Fibroblast of the aortic adventitia (primary cell): Measurements from ENCODE around the gene NAV1. TPM values are rescaled to one million over a fixed set of nuclear protein-coding genes. Genes with fewer than 3 reads are reported as not detected.

Experiments used
- DNase-seq: peaks from one replicate; pipeline ENCODE4 v3.0.0-alpha.2; 2010; ENCODE audit warnings: low read depth
- H3K4me3 ChIP-seq: 2 replicates; pipeline ENCODE4 v1.5.1; 2011; ENCODE audit warnings: low read depth, mild to moderate bottlenecking, control low read depth, low read length, moderate library complexity
- total RNA-seq: library from RNA; depleted of rRNA; stranded (reverse); fragments of >200 nt; gene quantifications from 2 replicates; pipeline ENCODE4 v1.2.3, GENCODE V29; 2012; ENCODE audit warnings: low replicate concordance
- TF ChIP-seq, protein P1 (sequence below): IDR thresholded peaks from 2 replicates; pipeline ENCODE4 v1.5.1; 2011; ENCODE audit warnings: mild to moderate bottlenecking, low read length, control low read depth, inconsistent platforms; ENCODE audit not compliant: insufficient read depth

Gene NAV1
- total RNA-seq, 1 donor, result 136 TPM

DNA sequence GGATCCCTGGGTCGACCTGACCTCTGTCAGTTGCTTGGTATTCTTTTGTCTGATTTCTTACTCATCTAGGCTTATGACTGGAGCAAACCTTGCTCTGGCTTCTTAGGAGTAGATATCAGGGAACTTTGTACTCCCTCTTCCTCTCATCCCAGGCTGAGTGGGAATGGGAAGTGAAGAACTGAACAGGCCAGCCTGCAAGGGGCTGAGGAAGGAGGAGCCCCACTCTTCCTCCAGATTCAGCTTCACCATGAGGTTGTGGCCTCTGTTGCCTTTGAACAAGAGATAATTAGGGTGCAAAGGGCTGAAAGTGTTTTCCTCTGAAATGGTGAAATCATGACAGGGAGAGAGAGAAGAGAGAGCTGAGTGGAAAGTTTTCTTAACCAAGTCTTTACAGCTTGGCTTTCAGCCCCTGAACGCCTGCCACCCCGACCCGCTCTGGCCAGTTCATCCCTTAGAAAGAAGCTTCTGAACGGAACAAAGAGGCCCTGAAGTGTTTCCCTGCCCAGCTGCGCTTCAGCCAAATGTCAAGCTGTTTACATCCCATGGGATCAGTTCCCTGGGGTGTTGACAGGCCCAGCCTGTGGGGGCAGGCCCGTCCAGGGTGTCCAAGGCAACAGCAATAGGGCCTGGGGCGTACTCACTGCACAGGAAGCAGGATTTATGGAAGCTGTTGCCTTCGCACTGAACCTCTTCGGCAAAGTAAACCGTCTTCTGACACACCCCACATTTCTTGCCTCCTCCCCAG, 43.2 kb upstream of the NAV1 start:
- DNase-seq, result peak; percentile 79
- no peak overlapping the region for H3K4me3 ChIP-seq

DNA sequence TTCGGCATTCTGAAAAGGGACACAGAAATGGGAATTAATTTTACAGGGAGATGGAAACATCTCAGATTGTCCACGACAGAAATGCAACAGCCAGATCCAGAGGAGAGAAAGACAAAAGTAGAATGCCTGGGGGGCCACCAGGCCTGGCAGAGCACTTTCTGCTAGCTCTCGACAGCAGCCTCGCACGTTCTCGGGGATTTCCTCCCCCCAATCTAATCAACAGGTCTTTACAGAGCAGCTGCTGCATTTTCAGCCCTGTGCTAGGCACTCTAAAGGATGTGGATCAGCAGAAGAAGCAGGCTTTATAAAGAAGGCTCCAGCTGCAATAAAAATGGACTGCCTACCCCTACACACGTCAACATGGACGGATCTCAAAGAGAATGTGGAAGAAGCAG, 42.6 kb upstream of the NAV1 start:
- TF ChIP-seq, protein P1, sequence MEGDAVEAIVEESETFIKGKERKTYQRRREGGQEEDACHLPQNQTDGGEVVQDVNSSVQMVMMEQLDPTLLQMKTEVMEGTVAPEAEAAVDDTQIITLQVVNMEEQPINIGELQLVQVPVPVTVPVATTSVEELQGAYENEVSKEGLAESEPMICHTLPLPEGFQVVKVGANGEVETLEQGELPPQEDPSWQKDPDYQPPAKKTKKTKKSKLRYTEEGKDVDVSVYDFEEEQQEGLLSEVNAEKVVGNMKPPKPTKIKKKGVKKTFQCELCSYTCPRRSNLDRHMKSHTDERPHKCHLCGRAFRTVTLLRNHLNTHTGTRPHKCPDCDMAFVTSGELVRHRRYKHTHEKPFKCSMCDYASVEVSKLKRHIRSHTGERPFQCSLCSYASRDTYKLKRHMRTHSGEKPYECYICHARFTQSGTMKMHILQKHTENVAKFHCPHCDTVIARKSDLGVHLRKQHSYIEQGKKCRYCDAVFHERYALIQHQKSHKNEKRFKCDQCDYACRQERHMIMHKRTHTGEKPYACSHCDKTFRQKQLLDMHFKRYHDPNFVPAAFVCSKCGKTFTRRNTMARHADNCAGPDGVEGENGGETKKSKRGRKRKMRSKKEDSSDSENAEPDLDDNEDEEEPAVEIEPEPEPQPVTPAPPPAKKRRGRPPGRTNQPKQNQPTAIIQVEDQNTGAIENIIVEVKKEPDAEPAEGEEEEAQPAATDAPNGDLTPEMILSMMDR, result no peak
- no peak for DNase-seq
- no peak overlapping the region for H3K4me3 ChIP-seq

More for the DNA sequence above, 43.2 kb upstream of the NAV1 start:
- TF ChIP-seq, protein P1, result no peak

DNA sequence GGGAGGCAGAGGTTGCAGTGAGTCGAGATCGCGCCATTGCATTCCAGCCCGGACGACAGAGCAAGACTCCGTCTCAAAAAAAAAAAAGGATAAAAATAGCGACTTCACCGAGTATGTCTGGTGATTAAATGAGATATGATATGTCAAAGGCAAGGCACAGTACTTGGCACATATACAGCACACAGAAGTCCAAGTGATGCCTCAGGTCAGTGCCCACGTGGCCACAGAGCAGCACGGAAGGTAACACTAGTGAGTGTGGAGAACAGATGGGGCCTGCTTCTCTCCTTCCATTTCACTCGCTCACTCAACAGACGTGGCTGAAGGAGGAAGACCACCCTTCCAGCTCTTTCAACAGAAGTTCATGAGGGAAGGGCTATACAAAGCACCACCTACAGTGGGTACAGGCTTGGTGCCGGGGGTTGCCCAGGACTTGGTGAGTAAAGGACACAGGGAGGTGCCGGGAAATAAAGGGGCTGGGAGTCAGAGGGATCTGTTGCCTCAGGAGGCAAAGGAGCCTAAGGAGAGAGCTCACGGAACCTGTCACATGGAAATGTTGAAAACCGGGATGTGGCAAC, 40.9 kb upstream of the NAV1 start:
- no peak for DNase-seq
- no peak overlapping the region for H3K4me3 ChIP-seq
- TF ChIP-seq, protein P1, result no peak

DNA sequence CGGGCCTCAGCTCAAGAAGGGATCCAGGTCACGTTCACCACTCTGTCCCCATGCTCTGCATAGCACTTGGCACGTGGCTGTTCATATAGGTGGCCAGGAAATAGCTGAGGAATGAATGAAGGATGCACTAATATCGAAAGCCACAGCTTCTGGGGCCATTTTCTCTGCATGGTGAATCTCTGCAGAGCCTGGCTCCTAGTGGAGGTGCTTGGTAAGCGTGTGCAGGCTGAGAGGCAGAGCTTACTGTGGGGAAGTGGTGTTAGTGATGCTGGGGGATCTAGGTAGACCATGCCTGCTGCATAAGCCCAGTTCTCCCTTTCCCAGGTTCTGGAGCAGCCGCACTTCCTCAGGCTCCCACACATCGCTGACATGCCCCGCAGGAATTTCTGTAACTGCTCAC, 40.3 kb upstream of the NAV1 start:
- TF ChIP-seq, protein P1, result no peak
- DNase-seq, result no peak
- no peak overlapping the region for H3K4me3 ChIP-seq

DNA sequence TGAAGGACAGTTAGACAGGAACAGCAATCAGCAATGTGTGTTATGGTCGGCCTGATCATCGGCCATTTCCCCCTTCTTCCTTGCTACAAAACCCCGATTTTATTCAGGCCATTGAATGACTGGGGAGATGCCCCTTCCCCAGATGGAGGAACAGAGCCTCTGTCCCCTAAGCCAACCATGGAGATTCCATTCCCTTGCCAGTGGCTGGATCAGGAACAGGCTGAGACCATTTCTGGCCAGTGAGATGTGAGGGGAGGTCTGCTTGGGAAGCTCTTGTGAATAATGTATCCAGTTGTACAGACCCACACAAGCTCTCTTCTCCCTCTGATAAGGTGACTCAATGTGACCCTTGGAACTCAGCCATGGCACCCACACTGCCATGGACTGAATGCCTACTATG, 39.7 kb upstream of the NAV1 start:
- no peak for DNase-seq
- TF ChIP-seq, protein P1, result no peak
- H3K4me3 ChIP-seq, result no peak overlapping the region

DNA sequence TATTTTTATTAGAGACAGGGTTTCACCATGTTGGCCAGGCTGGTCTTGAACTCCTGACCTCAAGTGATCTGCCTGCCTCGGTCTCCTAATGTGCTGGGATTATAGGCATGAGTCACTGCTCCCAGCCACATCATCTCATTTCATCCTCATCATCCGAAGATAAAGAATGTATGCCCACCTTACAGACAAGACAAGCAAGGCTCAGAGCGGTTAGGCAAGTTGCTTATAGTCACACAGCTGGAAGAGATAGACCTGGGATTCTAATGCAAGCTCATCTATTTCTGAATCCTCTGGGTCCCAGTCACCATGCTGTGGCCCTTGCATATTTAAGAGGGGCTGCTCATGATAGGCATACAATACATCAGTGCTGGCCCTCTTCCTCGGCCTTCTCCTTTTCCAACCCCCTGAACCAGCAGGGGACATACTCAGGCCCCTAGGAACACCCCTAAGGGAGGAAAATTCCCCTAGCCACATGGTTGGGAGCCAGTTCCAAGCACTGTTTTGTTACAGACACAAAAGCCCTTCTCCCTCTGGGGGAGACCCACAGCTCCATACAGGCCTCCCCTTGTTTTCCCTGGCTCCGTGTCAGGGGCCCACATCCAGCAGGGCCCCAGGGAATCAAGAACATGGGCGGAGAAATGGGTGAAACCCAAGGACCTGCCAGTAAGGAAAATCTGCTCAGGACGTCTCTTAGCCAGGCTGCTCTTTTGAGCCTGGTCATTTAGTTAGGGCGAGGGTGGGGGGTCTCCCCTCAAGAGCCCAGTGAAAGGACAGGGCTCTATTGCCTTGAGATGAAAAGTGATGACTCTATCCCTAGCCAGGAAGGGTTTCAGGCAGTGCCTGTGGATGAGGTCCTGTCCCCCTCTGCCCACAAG, 38.9 kb upstream of the NAV1 start:
- no peak overlapping the region for H3K4me3 ChIP-seq
- TF ChIP-seq, protein P1, result no peak
- peak; percentile 24 for DNase-seq
